ENCODE results near the gene FGF16. TPM values are rescaled to one million over a fixed set of nuclear protein-coding genes. Genes with fewer than 3 reads are reported as not detected.
"Not testable (repeated sequence)": the region's sequence is repeated elsewhere in the genome, so short reads cannot be mapped to it uniquely, and the experiment has no call there.

Gene FGF16
- not detected in 2 replicates for total RNA-seq (2014; rRNA removed; shearing (Covaris generic))

- no peak for DNase-seq (ENCODE audit: low read depth)
Observed at GRCh38 chrX:77446908-77447652, at the start of gene FGF16. TSS of gene FGF16 (plus strand) at chrX:77447389. CDS start at chrX:77447675, 286 bp downstream.

- DNase-seq (ENCODE audit: low read depth): peak; percentile 28
Observed at GRCh38 chrX:77398330-77398954, 48.7 kb upstream of the FGF16 start.

- DNase-seq (ENCODE audit: low read depth): no peak
Observed at GRCh38 chrX:77404419-77404818, 42.8 kb upstream of the FGF16 start.

- not testable (repeated sequence) for DNase-seq (ENCODE audit: low read depth)
Observed at GRCh38 chrX:77407821-77408220, 39.4 kb upstream of the FGF16 start.

GRCh38 chrX:77412631-77413030 is 34.6 kb upstream of the FGF16 start:
- no peak for DNase-seq (ENCODE audit: low read depth)

- DNase-seq (ENCODE audit: low read depth): peak; percentile 53
Observed at GRCh38 chrX:77415161-77415560, 32.0 kb upstream of the FGF16 start.

GRCh38 chrX:77415882-77416281 is 31.3 kb upstream of the FGF16 start:
- no peak for DNase-seq (ENCODE audit: low read depth)

- DNase-seq (ENCODE audit: low read depth): peak; percentile 67
Observed at GRCh38 chrX:77422891-77423648, 24.1 kb upstream of the FGF16 start.

- DNase-seq (ENCODE audit: low read depth): peak; percentile 45
Observed at GRCh38 chrX:77426811-77427210, 20.4 kb upstream of the FGF16 start.

- no peak for DNase-seq (ENCODE audit: low read depth)
Observed at GRCh38 chrX:77427611-77428010, 19.6 kb upstream of the FGF16 start.

- no peak for DNase-seq (ENCODE audit: low read depth)
Observed at GRCh38 chrX:77428551-77428950, 18.6 kb upstream of the FGF16 start.

GRCh38 chrX:77431227-77431626 is 16.0 kb upstream of the FGF16 start:
- peak; percentile 69 for DNase-seq (ENCODE audit: low read depth)

- no peak for DNase-seq (ENCODE audit: low read depth)
Observed at GRCh38 chrX:77433001-77433400, 14.2 kb upstream of the FGF16 start.

- no peak for DNase-seq (ENCODE audit: low read depth)
Observed at GRCh38 chrX:77434962-77435361, 12.2 kb upstream of the FGF16 start.

GRCh38 chrX:77436271-77436670 is 10.9 kb upstream of the FGF16 start:
- peak; percentile 67 for DNase-seq (ENCODE audit: low read depth)

- peak; percentile 93 for DNase-seq (ENCODE audit: low read depth)
Observed at GRCh38 chrX:77436682-77437081, 10.5 kb upstream of the FGF16 start.

GRCh38 chrX:77440330-77440729 is 6.9 kb upstream of the FGF16 start:
- peak; percentile 56 for DNase-seq (ENCODE audit: low read depth)

- DNase-seq (ENCODE audit: low read depth): no peak
Observed at GRCh38 chrX:77441033-77441432, 6.2 kb upstream of the FGF16 start.

GRCh38 chrX:77441479-77441878 is 5.7 kb upstream of the FGF16 start:
- DNase-seq (ENCODE audit: low read depth): no peak

- DNase-seq (ENCODE audit: low read depth): peak; percentile 96
Observed at GRCh38 chrX:77442728-77443127, 4.5 kb upstream of the FGF16 start.

- no peak for DNase-seq (ENCODE audit: low read depth)
Observed at GRCh38 chrX:77444075-77444474, 3.1 kb upstream of the FGF16 start.

- DNase-seq (ENCODE audit: low read depth): no peak
Observed at GRCh38 chrX:77444545-77444944, 2.6 kb upstream of the FGF16 start.
